ENCODE measurements around the gene CST5.

DNA sequence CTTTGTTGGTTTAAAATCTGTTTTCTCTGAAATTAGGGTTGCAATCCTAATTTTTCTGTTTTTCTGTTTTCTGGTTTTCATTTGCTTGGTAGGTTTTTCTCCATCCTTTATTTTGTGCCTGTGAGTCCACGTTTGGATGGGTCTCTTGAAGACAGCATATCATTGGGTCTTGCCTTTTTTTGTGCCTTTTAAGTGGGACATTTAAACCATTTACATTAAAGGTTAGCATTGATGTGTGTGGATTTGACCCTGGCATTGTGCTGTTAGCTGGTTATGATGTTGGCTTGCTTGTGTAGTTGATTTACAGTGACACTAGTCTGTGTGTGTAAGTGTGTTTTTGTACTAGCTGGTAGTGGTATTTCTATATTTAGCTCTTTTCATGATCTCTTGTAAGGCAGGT lies 28.0 kb upstream of the CST5 start:
- TF ChIP-seq, protein P1, sequence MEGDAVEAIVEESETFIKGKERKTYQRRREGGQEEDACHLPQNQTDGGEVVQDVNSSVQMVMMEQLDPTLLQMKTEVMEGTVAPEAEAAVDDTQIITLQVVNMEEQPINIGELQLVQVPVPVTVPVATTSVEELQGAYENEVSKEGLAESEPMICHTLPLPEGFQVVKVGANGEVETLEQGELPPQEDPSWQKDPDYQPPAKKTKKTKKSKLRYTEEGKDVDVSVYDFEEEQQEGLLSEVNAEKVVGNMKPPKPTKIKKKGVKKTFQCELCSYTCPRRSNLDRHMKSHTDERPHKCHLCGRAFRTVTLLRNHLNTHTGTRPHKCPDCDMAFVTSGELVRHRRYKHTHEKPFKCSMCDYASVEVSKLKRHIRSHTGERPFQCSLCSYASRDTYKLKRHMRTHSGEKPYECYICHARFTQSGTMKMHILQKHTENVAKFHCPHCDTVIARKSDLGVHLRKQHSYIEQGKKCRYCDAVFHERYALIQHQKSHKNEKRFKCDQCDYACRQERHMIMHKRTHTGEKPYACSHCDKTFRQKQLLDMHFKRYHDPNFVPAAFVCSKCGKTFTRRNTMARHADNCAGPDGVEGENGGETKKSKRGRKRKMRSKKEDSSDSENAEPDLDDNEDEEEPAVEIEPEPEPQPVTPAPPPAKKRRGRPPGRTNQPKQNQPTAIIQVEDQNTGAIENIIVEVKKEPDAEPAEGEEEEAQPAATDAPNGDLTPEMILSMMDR (IDR thresholded peaks at IDR 0.05), result no peak
- no peak for TF ChIP-seq POLR2A (IDR thresholded peaks at IDR 0.05)

Data from Peyer's patch (tissue), 4 donors.